ENCODE results near the gene TTC8.
"Not testable (repeated sequence)": the region's sequence is repeated elsewhere in the genome, so short reads cannot be mapped to it uniquely, and the experiment has no call there.

The TTC8 gene

DNA sequence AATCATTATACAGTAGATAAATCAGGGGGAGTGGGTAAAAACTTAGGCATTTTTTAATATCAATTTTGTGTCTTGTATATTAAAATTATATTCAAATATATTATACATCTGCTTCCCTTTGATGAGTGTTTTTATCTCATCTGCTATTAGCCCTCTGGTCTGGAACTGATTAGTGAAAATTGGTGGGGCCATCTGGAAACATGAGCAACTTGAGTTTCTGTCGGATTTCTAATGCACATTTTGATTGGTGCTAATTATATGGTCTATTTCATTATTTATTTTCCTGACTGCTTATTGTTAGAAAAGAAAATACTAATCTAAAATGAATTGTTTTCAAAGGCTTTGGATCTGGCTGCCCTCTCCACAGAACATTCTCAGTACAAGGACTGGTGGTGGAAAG lies 28.2 kb downstream of the TTC8 start:
- Histone ChIP-seq H3K4me3 (ENCODE audit: low read length) (no peak overlapping the region), H3K9ac (ENCODE audit: low read length) (no peak overlapping the region), H3K27ac (ENCODE audit: low read depth, low read length) (no peak overlapping the region), H3K4me1 (ENCODE audit: control insufficient read depth, insufficient read depth, low read length) (no peaks in the 10 kb centered on the region), H3K27me3 (ENCODE audit: control insufficient read depth, insufficient read depth, low read length) (no peaks in the 10 kb centered on the region), H3K36me3 (ENCODE audit: control insufficient read depth, insufficient read depth, low read length) (no peaks in the 10 kb centered on the region)

DNA sequence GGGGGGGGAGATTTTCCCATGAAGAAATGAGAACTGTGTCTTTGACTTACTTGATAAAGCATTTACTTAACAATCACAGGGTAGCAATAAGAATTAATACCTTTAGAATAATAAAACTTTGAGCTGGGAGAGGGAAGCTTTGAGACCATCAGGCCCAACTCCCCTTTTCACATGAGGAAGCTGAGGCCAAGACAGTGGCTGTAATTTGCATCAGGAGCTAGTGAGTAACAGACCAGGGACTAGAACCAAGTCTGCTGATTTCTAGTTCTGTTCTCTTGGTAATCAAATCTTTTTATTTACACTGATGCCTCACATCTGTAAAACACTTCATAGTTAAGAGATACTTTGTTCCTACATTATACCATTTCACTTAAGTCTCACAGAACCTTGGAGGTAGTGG lies 28.7 kb downstream of the TTC8 start:
- no peaks in the 10 kb centered on the region for H3K4me1 ChIP-seq (ENCODE audit: control insufficient read depth, insufficient read depth, low read length)
- no peak overlapping the region for H3K27ac ChIP-seq (ENCODE audit: low read depth, low read length)
- no peaks in the 10 kb centered on the region for H3K27me3 ChIP-seq (ENCODE audit: control insufficient read depth, insufficient read depth, low read length)
- H3K9ac ChIP-seq (ENCODE audit: low read length) = no peak overlapping the region
- no peak overlapping the region for H3K4me3 ChIP-seq (ENCODE audit: low read length)
- no peaks in the 10 kb centered on the region for H3K36me3 ChIP-seq (ENCODE audit: control insufficient read depth, insufficient read depth, low read length)

DNA sequence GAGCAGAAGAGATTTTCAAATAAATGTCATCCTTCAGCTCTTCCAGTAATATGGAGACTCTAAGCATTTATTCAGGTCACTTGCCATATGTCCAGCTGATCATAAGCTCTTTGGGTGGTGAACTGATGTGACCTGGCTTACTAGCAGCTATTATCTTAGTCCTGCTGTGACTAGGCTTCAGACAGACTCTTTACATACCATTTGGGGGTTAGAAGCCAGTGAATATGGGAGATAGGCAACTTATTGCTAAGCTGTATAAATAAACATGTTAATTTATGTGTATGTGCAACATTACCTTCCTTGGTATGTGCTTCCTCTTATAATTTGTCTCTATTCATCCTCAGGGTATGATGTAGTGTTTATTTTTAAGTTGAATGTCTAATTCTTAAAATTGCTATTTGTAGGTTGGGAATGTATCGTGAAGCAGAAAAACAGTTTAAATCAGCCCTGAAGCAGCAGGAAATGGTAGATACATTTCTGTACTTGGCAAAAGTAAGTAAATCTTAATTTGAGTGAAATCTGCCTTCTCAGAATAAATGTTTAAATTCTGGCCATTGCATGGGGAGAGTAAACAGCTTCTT lies 32.4 kb downstream of the TTC8 start:
- no peaks in the 10 kb centered on the region for H3K27me3 ChIP-seq (ENCODE audit: control insufficient read depth, insufficient read depth, low read length)
- no peak overlapping the region for H3K4me3 ChIP-seq (ENCODE audit: low read length)
- no peaks in the 10 kb centered on the region for H3K4me1 ChIP-seq (ENCODE audit: control insufficient read depth, insufficient read depth, low read length)
- H3K9ac ChIP-seq (ENCODE audit: low read length) = no peak overlapping the region
- peaks cover 2% of the 10 kb centered on the region for H3K36me3 ChIP-seq (ENCODE audit: control insufficient read depth, insufficient read depth, low read length)
- no peak overlapping the region for H3K27ac ChIP-seq (ENCODE audit: low read depth, low read length)

DNA sequence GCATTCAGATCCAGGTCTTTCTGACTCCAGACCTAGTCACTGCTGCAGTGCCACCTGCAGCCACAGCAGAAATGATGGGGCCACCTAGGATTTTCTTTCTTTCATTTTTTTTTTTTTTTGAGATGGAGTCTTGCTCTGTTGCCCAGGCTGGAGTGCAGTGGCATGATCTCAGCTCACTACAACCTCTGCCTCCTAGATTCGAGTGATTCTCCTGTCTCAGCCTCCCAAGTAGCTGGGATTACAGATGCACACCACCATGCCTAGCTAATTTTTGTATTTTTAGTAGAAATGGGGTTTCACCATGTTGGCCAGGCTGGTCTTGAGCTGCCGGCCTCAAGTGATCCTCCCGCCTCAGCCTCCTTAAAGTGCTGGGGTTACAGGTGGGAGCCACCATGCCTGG lies 33.4 kb downstream of the TTC8 start:
- not testable (repeated sequence) for H3K4me3 ChIP-seq (ENCODE audit: low read length); H3K9ac ChIP-seq (ENCODE audit: low read length); H3K27ac ChIP-seq (ENCODE audit: low read depth, low read length); H3K27me3 ChIP-seq (ENCODE audit: control insufficient read depth, insufficient read depth, low read length); H3K4me1 ChIP-seq (ENCODE audit: control insufficient read depth, insufficient read depth, low read length); H3K36me3 ChIP-seq (ENCODE audit: control insufficient read depth, insufficient read depth, low read length)

DNA sequence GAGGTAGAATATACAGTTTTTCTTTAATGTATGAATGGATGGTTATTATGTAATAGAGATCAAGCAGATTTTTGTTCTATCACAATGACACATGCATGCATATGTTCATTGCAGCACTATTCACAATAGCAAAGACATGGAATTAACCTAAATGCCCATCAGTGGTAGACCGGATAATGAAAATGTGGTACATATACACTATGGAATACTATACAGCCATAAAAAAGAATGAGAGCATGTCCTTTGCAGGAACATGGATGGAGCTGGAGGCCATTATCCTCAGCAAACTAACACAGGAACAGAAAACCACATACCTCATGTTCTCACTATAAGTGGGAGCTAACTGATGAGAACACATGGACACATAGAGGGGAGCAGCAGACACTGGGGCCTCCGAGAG lies 34.7 kb downstream of the TTC8 start:
- H3K9ac ChIP-seq (ENCODE audit: low read length); H3K4me1 ChIP-seq (ENCODE audit: control insufficient read depth, insufficient read depth, low read length); H3K36me3 ChIP-seq (ENCODE audit: control insufficient read depth, insufficient read depth, low read length); H3K27ac ChIP-seq (ENCODE audit: low read depth, low read length); H3K4me3 ChIP-seq (ENCODE audit: low read length); H3K27me3 ChIP-seq (ENCODE audit: control insufficient read depth, insufficient read depth, low read length): not testable (repeated sequence)

DNA sequence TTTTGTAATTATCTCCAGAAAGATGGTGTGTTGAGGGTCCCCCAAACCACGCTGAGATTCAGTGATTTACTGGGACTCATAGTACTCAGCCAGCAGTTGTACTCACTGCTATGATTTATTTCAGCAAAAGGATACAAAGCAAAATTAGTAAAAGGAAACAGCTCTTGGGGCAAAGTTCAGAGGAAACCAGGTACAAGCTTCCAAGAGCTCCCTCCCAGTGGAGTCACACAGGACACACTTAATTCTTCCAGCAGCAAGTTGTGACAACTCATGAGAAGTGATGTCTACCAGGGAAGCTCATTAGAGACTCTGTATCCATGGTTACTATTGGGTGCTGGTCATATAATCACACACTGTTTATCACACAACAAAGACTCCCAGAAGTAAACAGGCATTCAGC lies 38.7 kb downstream of the TTC8 start:
- Histone ChIP-seq H3K9ac (ENCODE audit: low read length) (no peak overlapping the region), H3K27me3 (ENCODE audit: control insufficient read depth, insufficient read depth, low read length) (no peaks in the 10 kb centered on the region), H3K36me3 (ENCODE audit: control insufficient read depth, insufficient read depth, low read length) (peaks cover 2% of the 10 kb centered on the region), H3K4me1 (ENCODE audit: control insufficient read depth, insufficient read depth, low read length) (no peaks in the 10 kb centered on the region), H3K27ac (ENCODE audit: low read depth, low read length) (no peak overlapping the region), H3K4me3 (ENCODE audit: low read length) (no peak overlapping the region)

DNA sequence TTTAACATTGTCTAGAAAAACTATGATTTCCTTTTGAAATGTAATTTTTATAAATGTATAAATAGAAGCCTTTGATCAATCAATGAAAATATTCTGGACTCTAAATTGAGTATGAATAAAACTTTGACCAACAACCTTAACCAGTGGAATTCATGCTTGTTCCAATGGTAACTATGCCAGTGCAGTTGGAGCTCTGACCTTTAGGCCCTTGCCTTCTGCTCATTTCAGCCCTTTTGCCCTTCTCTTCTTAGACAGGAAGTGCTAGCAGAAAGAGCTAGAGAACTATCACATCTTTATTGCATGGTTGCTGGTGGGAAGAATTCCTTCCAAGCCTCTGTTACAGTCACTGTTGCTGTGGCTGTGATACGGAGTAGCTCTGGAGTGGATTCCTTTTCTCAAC lies 39.7 kb downstream of the TTC8 start:
- no peaks in the 10 kb centered on the region for H3K27me3 ChIP-seq (ENCODE audit: control insufficient read depth, insufficient read depth, low read length)
- H3K4me1 ChIP-seq (ENCODE audit: control insufficient read depth, insufficient read depth, low read length) = no peaks in the 10 kb centered on the region
- H3K36me3 ChIP-seq (ENCODE audit: control insufficient read depth, insufficient read depth, low read length) = no peaks in the 10 kb centered on the region
- H3K9ac ChIP-seq (ENCODE audit: low read length) = no peak overlapping the region
- no peak overlapping the region for H3K27ac ChIP-seq (ENCODE audit: low read depth, low read length)
- H3K4me3 ChIP-seq (ENCODE audit: low read length) = no peak overlapping the region

DNA sequence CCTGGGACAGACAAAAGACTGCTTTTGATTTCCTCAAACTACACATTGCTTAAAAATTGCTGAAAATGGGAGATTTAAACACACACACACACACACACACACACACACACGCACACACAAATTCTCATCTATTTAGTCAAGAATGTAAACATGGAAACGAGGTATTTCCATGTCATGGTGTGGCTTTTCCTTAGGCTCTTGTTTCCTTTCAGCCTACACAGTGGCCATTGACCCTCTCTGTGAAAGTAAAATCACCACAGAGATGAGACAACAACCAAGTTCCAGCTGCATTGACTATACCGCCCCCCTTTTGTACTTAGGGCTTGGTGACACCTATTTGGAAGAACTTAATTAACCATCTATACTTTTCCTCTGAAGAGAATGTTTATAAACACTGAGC lies 41.9 kb downstream of the TTC8 start:
- Histone ChIP-seq H3K27me3 (ENCODE audit: control insufficient read depth, insufficient read depth, low read length) (no peaks in the 10 kb centered on the region), H3K27ac (ENCODE audit: low read depth, low read length) (no peak overlapping the region), H3K36me3 (ENCODE audit: control insufficient read depth, insufficient read depth, low read length) (no peaks in the 10 kb centered on the region), H3K9ac (ENCODE audit: low read length) (no peak overlapping the region), H3K4me3 (ENCODE audit: low read length) (no peak overlapping the region), H3K4me1 (ENCODE audit: control insufficient read depth, insufficient read depth, low read length) (no peaks in the 10 kb centered on the region)

DNA sequence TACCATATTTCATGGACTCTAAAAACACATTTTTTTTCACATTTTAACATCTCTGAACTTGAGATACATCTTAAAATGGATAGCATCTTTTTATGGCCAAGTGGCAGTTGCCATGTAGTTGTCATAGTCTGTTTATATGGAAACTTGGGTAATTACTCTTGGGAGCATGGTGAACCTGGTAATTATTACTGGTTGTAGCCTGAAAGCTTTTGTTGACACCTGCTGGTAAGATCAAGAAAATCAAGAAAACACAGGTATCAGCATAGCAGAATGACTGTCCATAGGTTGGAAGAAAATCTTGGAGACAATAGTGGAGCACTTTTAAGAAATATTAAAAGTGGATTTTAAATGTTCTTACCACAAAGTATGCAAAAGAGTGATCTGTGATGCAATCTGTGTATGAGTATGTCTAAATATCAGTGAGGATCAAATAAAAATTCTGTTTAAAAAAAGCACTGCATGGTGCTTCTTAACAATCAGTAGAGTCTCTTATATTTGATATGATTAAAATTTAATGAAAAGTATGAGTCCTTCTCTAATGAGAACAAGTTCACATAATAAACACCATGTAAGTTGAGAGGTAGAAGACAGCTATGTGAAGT lies 44.2 kb downstream of the TTC8 start:
- Histone ChIP-seq H3K27ac (ENCODE audit: low read depth, low read length) (no peak overlapping the region), H3K9ac (ENCODE audit: low read length) (no peak overlapping the region), H3K4me3 (ENCODE audit: low read length) (no peak overlapping the region), H3K27me3 (ENCODE audit: control insufficient read depth, insufficient read depth, low read length) (no peaks in the 10 kb centered on the region), H3K36me3 (ENCODE audit: control insufficient read depth, insufficient read depth, low read length) (peaks cover 15% of the 10 kb centered on the region), H3K4me1 (ENCODE audit: control insufficient read depth, insufficient read depth, low read length) (no peaks in the 10 kb centered on the region)

DNA sequence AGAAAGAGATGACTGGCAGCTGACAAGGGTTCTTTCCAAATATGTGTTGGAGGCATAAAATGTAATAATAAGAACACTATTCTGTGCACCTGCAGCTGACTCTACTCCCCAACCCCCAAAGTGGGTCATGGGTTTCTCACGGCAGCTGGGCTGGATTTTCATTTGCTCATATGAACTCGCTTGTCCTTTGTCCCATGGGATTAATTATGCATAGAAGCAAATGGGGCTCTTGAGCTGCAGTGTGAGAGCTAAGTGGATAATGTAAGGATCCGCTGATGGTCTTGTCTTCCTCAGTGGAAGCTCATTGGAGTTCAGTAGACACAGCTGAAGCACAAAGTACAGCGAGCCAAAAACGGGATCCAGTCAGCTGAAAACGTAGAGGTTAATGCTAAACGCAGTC lies 46.3 kb downstream of the TTC8 start:
- Histone ChIP-seq H3K4me3 (ENCODE audit: low read length) (no peak overlapping the region), H3K27ac (ENCODE audit: low read depth, low read length) (no peak overlapping the region), H3K36me3 (ENCODE audit: control insufficient read depth, insufficient read depth, low read length) (peaks cover 15% of the 10 kb centered on the region), H3K4me1 (ENCODE audit: control insufficient read depth, insufficient read depth, low read length) (no peaks in the 10 kb centered on the region), H3K27me3 (ENCODE audit: control insufficient read depth, insufficient read depth, low read length) (no peaks in the 10 kb centered on the region), H3K9ac (ENCODE audit: low read length) (no peak overlapping the region)

DNA sequence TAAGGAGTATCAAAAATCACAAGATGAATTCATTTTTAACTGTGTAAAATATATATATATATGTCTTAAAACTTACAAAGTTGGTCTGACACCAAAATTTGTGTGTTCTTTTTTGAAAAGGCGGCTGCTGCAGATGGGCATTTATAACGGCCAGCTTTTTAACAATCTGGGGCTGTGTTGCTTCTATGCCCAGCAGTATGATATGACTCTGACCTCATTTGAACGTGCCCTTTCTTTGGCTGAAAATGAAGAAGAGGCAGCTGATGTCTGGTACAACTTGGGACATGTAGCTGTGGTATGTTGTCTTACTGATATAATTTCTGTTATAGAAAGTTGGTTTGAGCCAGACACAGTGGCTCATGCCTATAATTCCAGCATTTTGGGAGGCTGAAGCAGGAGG lies 47.0 kb downstream of the TTC8 start:
- Histone ChIP-seq H3K27me3 (ENCODE audit: control insufficient read depth, insufficient read depth, low read length) (no peaks in the 10 kb centered on the region), H3K4me3 (ENCODE audit: low read length) (no peak overlapping the region), H3K4me1 (ENCODE audit: control insufficient read depth, insufficient read depth, low read length) (no peaks in the 10 kb centered on the region), H3K27ac (ENCODE audit: low read depth, low read length) (no peak overlapping the region), H3K36me3 (ENCODE audit: control insufficient read depth, insufficient read depth, low read length) (peaks cover 15% of the 10 kb centered on the region), H3K9ac (ENCODE audit: low read length) (no peak overlapping the region)

DNA sequence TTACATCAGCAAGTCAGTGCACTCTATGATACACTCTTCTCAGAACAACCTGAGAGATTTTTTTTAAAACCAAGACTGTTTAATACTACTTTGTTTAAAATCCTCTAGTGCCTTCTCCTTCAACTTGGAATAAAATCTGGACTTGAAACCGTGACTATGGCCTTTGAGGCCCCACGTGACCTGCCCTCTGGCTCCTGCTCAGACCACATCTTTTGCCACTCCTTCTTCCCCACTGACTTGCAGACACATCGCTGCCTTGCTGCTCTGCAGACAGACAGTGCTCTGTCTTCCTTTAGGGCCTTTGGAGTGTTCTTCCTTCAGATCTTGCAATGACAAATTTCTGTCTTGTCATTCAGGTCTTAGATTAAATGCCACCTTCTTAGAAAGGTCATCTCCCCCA lies 48.5 kb downstream of the TTC8 start:
- Histone ChIP-seq H3K4me1 (ENCODE audit: control insufficient read depth, insufficient read depth, low read length) (no peaks in the 10 kb centered on the region), H3K4me3 (ENCODE audit: low read length) (no peak overlapping the region), H3K27me3 (ENCODE audit: control insufficient read depth, insufficient read depth, low read length) (no peaks in the 10 kb centered on the region), H3K9ac (ENCODE audit: low read length) (no peak overlapping the region), H3K36me3 (ENCODE audit: control insufficient read depth, insufficient read depth, low read length) (peaks cover 18% of the 10 kb centered on the region), H3K27ac (ENCODE audit: low read depth, low read length) (no peak overlapping the region)

DNA sequence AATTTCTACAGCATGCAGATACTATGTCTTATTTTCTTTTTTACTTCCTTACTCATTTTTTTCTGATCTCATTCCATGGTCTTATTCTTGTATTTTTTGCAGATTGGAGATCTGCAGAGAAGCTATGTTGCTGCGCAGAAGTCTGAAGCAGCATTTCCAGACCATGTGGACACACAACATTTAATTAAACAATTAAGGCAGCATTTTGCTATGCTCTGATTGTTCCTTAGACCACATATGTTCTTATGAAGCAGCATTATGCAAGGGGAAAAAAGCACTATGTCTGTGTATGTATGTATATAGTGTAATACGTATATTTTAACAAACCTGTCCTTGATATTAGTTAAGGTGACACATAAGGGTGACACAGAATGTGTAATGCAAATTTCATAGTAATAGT lies 52.7 kb downstream of the TTC8 start:
- Histone ChIP-seq H3K4me3 (ENCODE audit: low read length) (no peak overlapping the region), H3K27me3 (ENCODE audit: control insufficient read depth, insufficient read depth, low read length) (no peaks in the 10 kb centered on the region), H3K9ac (ENCODE audit: low read length) (no peak overlapping the region), H3K27ac (ENCODE audit: low read depth, low read length) (no peak overlapping the region), H3K4me1 (ENCODE audit: control insufficient read depth, insufficient read depth, low read length) (no peaks in the 10 kb centered on the region), H3K36me3 (ENCODE audit: control insufficient read depth, insufficient read depth, low read length) (peaks cover 14% of the 10 kb centered on the region)

Measured in rectal smooth muscle tissue (tissue), 1 donor.